NB4 (cell line): ENCODE measurements around the gene ARL11.

ENCODE experiments used
- DNase-seq: peaks from one replicate; pipeline ENCODE4 v3.0.0; 2010; ENCODE audit warnings: low read depth
- H3K4me3 ChIP-seq: one replicate; pipeline ENCODE4 v1.5.1; 2011; ENCODE audit warnings: mild to moderate bottlenecking, low read depth, low read length, moderate library complexity
- MYC ChIP-seq: IDR thresholded peaks from 2 replicates; pipeline ENCODE4 v1.6.1; 2011; ENCODE audit warnings: low read depth, low read length
- POLR2A ChIP-seq: IDR thresholded peaks from 2 replicates; pipeline ENCODE4 v1.6.1; 2011; ENCODE audit warnings: mild to moderate bottlenecking; ENCODE audit not compliant: insufficient read length; ENCODE audit errors: extremely low read depth
- TF ChIP-seq, protein P1 (sequence below): IDR thresholded peaks from 2 replicates; pipeline ENCODE4 v1.6.1; 2011; ENCODE audit warnings: low read depth, low read length
- TF ChIP-seq, protein P2 (sequence below): IDR thresholded peaks from one replicate; pipeline ENCODE4 v1.5.1; 2012; ENCODE audit warnings: low read depth, low read length

ARL11 gene

GRCh38 chr13:49651570-49652354, 23.5 kb downstream of the ARL11 start:
- TF ChIP-seq POLR2A (no peak), MYC (no peak)
- TF ChIP-seq, protein P1, sequence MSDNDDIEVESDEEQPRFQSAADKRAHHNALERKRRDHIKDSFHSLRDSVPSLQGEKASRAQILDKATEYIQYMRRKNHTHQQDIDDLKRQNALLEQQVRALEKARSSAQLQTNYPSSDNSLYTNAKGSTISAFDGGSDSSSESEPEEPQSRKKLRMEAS, result no peak
- TF ChIP-seq, protein P2, sequence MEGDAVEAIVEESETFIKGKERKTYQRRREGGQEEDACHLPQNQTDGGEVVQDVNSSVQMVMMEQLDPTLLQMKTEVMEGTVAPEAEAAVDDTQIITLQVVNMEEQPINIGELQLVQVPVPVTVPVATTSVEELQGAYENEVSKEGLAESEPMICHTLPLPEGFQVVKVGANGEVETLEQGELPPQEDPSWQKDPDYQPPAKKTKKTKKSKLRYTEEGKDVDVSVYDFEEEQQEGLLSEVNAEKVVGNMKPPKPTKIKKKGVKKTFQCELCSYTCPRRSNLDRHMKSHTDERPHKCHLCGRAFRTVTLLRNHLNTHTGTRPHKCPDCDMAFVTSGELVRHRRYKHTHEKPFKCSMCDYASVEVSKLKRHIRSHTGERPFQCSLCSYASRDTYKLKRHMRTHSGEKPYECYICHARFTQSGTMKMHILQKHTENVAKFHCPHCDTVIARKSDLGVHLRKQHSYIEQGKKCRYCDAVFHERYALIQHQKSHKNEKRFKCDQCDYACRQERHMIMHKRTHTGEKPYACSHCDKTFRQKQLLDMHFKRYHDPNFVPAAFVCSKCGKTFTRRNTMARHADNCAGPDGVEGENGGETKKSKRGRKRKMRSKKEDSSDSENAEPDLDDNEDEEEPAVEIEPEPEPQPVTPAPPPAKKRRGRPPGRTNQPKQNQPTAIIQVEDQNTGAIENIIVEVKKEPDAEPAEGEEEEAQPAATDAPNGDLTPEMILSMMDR, result no peak
- H3K4me3 ChIP-seq, result no peak overlapping the region
- no peak for DNase-seq

DNA sequence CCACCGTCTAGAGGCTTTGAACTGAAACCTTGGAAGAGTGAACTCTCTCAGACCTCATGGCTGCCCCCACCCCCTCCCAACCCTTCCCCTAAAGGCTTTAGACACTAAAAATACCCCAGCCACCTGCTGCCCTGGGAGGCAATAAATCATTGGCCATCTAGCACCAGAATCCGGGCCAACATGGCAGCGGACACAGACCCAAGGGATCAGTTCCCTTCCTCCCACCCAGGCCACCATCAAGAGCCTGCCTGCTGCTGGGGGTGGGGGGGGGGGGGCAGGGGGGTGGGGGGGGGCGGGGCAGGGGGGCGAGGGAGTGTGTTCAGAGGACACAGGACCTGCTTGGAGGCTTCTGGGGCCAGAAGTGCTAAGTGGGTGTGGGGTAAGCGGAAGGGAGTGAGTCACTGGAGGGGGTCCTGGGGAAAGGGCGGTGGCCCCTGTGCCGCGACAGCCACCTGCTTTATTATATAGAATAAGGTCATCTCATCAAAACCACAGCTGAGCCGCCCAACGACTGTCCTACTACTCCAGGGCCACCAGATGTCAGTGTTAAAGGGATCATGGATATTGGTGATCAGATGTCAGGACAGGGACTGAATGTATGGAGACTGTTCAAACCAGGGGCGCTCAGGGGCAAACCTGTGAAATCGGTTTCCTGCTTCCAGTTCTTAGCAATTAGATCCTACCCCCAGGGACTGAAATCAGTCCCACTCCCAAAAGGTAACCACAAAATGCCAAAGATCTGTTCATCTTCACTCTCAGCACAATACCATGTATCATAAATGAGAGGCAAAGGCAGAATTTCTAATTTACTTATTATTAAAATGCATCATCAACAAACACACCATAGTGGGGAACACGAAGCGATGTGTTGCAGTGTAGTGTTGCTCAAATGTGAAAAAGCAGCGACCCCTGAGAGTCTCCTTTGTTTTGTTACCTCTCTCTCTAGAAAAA, 24.3 kb downstream of the ARL11 start:
- TF ChIP-seq MYC (no peak), POLR2A (no peak)
- TF ChIP-seq, protein P1, result no peak
- TF ChIP-seq, protein P2, result peak; percentile 62
- no peak overlapping the region for H3K4me3 ChIP-seq
- DNase-seq, result peak; percentile 71

GRCh38 chr13:49653478-49653877, 25.2 kb downstream of the ARL11 start:
- no peak for DNase-seq
- TF ChIP-seq, protein P2, result no peak
- TF ChIP-seq, protein P1, result no peak
- H3K4me3 ChIP-seq, result no peak overlapping the region

GRCh38 chr13:49654011-49654410, 25.7 kb downstream of the ARL11 start:
- H3K4me3 ChIP-seq, result no peak overlapping the region
- TF ChIP-seq, protein P1, result no peak
- TF ChIP-seq MYC (no peak), POLR2A (no peak)
- TF ChIP-seq, protein P2, result no peak
- no peak for DNase-seq

DNA sequence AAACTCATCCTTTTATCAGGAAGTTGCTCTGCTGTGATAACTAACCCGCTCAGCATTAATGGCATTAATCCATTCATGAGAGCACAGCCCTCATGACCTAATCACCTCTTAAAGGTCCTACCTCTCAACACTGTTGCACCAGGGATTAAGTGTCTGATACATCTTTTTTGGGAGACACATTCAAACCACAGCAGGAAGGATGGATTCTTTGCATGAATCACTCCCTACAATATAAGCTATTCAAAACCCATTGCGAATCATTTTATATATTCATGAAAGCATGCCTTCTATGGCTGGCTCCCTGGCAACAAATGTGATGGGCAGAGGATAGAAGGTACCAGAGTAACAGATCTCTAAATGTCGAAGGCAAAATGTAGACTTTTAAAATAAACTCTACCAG, 27.6 kb downstream of the ARL11 start:
- no peak for DNase-seq
- TF ChIP-seq, protein P2, result no peak
- no peak for TF ChIP-seq MYC
- TF ChIP-seq, protein P1, result no peak
- TF ChIP-seq POLR2A, result no peak
- no peak overlapping the region for H3K4me3 ChIP-seq
